ENCODE results near the gene LAMA5.

DNA sequence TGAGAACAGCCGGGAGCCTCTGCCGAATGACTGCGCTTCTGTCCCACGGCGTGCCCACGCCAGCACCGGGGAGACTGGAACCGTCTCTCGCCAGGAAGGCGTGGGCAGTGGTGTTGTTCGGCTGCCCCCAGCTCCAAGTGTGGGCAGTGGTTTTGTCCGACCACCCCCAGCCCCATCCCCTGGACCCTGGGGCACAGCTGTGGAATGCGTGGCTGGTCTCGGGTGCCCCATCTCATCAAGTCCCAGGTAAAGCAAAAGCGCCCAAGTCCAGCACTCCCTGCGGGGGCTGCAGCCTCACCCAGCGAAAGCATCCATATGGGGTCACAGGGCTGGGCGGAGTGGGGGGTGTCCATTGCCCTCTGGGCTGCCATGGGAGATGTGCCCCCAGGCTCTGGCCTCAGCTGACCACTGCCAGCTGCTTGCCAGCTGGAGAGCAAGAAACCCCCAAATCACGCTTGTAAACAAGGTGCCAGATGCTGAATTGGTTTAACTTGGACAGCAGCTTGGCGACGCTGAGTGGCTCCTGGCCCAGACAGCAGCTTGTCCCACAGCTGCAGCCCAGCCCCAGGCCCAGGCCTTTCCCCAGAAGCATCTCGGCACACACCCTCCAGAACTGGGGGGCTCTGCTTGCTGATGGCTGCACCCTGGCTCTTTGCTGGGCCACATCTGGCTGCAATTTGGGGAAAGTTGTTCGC is 35.5 kb upstream of the LAMA5 start:
- TF ChIP-seq, protein P1, sequence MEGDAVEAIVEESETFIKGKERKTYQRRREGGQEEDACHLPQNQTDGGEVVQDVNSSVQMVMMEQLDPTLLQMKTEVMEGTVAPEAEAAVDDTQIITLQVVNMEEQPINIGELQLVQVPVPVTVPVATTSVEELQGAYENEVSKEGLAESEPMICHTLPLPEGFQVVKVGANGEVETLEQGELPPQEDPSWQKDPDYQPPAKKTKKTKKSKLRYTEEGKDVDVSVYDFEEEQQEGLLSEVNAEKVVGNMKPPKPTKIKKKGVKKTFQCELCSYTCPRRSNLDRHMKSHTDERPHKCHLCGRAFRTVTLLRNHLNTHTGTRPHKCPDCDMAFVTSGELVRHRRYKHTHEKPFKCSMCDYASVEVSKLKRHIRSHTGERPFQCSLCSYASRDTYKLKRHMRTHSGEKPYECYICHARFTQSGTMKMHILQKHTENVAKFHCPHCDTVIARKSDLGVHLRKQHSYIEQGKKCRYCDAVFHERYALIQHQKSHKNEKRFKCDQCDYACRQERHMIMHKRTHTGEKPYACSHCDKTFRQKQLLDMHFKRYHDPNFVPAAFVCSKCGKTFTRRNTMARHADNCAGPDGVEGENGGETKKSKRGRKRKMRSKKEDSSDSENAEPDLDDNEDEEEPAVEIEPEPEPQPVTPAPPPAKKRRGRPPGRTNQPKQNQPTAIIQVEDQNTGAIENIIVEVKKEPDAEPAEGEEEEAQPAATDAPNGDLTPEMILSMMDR (IDR thresholded peaks at IDR 0.05), result no peak
- no peak for TF ChIP-seq POLR2A (IDR thresholded peaks at IDR 0.05)

Measured in ovary (tissue), 3 donors.